ENCODE measurements around the gene TBX19.

DNA sequence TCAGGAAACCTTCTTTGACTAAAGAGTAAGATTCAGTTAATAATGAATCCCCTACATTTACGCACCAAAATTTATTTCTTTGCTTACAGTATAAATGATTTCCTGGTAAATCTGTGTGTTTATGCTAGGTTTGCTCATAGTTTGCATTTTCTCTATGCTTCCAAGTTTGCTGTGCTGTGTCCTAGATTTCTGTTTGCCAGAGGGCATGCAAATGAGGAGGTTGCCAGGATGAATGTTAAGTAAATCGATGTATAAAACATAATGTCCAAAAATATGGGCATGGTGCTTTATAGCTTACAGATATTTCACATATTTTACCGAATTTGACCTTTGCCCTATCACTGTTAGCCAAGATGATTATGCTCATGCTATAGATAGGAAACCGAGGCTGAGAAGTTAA, 63.8 kb downstream of the TBX19 start:
- TF ChIP-seq, protein P1, sequence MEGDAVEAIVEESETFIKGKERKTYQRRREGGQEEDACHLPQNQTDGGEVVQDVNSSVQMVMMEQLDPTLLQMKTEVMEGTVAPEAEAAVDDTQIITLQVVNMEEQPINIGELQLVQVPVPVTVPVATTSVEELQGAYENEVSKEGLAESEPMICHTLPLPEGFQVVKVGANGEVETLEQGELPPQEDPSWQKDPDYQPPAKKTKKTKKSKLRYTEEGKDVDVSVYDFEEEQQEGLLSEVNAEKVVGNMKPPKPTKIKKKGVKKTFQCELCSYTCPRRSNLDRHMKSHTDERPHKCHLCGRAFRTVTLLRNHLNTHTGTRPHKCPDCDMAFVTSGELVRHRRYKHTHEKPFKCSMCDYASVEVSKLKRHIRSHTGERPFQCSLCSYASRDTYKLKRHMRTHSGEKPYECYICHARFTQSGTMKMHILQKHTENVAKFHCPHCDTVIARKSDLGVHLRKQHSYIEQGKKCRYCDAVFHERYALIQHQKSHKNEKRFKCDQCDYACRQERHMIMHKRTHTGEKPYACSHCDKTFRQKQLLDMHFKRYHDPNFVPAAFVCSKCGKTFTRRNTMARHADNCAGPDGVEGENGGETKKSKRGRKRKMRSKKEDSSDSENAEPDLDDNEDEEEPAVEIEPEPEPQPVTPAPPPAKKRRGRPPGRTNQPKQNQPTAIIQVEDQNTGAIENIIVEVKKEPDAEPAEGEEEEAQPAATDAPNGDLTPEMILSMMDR (IDR thresholded peaks at IDR 0.05) = no peak
- TF ChIP-seq POLR2A (IDR thresholded peaks at IDR 0.05) = no peak

Data from right lobe of liver (tissue), 4 donors.